Loucy (cell line): Measurements from ENCODE around the gene PRSS38.

Experiments used
- H2AFZ ChIP-seq: fragments of 200-600 bp; sonication (generic); 2 replicates; pipeline ENCODE4 v1.6.0; 2016; ENCODE audit warnings: antibody characterized with exemption, mild to moderate bottlenecking, low read length, moderate library complexity
- H3F3A ChIP-seq: fragments of 200-600 bp; 2 replicates; pipeline ENCODE4 v1.6.0; 2016; ENCODE audit warnings: antibody characterized with exemption, low read depth, mild to moderate bottlenecking
- H3K27me3 ChIP-seq: fragments of 200-600 bp; sonication (generic); 2 replicates; pipeline ENCODE4 v1.6.1; 2014; ENCODE audit warnings: low read length, mild to moderate bottlenecking; ENCODE audit not compliant: insufficient read depth, poor library complexity, severe bottlenecking
- H3K36me3 ChIP-seq: fragments of 200-600 bp; sonication (generic); 2 replicates; pipeline ENCODE4 v1.6.1; 2016; ENCODE audit warnings: low read length; ENCODE audit not compliant: insufficient read depth
- H3K4me1 ChIP-seq: fragments of 200-600 bp; sonication (generic); 2 replicates; pipeline ENCODE4 v1.5.1; 2014; ENCODE audit warnings: low read length, mild to moderate bottlenecking; ENCODE audit not compliant: insufficient read depth, poor library complexity, severe bottlenecking
- H3K4me2 ChIP-seq: fragments of 200-600 bp; sonication (generic); 2 replicates; pipeline ENCODE4 v1.6.0; 2014; ENCODE audit warnings: antibody characterized with exemption, low read length, low read depth, mild to moderate bottlenecking; ENCODE audit not compliant: poor library complexity, severe bottlenecking
- H3K4me3 ChIP-seq: fragments of 200-600 bp; sonication (generic); 2 replicates; pipeline ENCODE4 v1.5.1; 2014; ENCODE audit warnings: low read length, mild to moderate bottlenecking, mixed read lengths; ENCODE audit not compliant: poor library complexity, severe bottlenecking
- H3K79me2 ChIP-seq: fragments of 200-600 bp; sonication (generic); 2 replicates; pipeline ENCODE4 v1.6.1; 2014; ENCODE audit warnings: low read length; ENCODE audit not compliant: insufficient read depth
- H3K9ac ChIP-seq: fragments of 200-600 bp; sonication (generic); 2 replicates; pipeline ENCODE4 v1.6.0; 2014; ENCODE audit warnings: mild to moderate bottlenecking, low read depth, low read length, moderate library complexity; ENCODE audit not compliant: poor library complexity, severe bottlenecking
- H3K9me2 ChIP-seq: fragments of 200-600 bp; sonication (generic); replicated peaks from 2 replicates; pipeline ENCODE4 v1.6.1; 2016; ENCODE audit warnings: low read depth, low read length, mixed read lengths
- H3K9me3 ChIP-seq: fragments of 200-600 bp; sonication (generic); 2 replicates; pipeline ENCODE4 v1.6.1; 2014; ENCODE audit warnings: mild to moderate bottlenecking, antibody characterized with exemption, low read length, low read depth; ENCODE audit not compliant: insufficient read depth
- H4K20me1 ChIP-seq: fragments of 200-600 bp; sonication (generic); 2 replicates; pipeline ENCODE4 v1.6.0; 2014; ENCODE audit warnings: antibody characterized with exemption, low read length, mild to moderate bottlenecking; ENCODE audit not compliant: insufficient read depth, poor library complexity, severe bottlenecking
- EZH2phosphoT487 ChIP-seq: fragments of 200-600 bp; IDR thresholded peaks from 2 replicates; pipeline ENCODE4 v1.6.1; 2018; ENCODE audit warnings: antibody characterized with exemption, mild to moderate bottlenecking, moderate library complexity, borderline replicate concordance
- TF ChIP-seq, protein P1 (sequence below): fragments of 200-600 bp; sonication (generic); conservative IDR thresholded peaks from 2 replicates; pipeline ENCODE4 v1.5.1; 2014; ENCODE audit warnings: mild to moderate bottlenecking, antibody characterized with exemption, low read length

Gene PRSS38

DNA sequence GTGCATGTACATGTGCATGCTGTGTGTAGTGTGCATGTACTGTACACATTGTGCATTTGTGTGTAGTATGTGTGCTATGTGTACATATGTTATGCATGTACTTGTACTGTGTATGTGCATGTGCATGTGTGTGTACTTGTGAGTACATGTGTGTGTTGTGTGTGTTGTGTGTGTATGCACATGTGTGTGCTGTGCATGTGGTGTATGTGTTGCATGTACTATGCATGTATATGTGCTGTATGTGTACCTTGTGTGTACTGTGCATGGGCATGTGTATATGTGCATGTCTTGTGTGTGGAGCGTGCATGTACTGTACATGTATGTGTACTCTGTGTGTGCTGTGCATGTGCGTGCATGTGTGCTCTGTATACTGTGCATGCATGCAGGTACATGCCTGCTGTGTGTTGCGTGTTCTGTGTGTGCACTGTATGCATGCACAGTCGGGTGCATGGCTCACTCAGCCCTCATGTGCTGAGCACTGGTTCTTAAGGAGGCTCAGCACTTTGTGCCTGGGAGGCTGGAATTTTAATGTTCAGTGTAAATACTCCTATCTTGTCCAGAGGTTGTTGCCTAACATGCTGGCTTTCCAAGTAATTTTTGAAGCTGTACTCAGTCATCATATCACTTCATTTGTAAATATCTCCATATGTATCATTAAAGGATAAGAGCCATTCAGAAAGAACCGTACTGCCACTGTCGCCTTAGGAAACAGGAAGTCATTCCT, 47.9 kb upstream of the PRSS38 start:
- Histone ChIP-seq H3K9me3 (no peaks in the 10 kb centered on the region), H3K4me3 (peak overlapping the region; percentile 51), H3K79me2 (peaks cover 15% of the 10 kb centered on the region; the same call in 1 of the 2 replicates), H3K36me3 (peaks cover 50% of the 10 kb centered on the region; the same call in 1 of the 2 replicates), H2AFZ (no peak overlapping the region), H3K27me3 (no peaks in the 10 kb centered on the region), H3K9ac (no peak overlapping the region), H3F3A (peaks cover 11% of the 10 kb centered on the region), H4K20me1 (peaks cover 24% of the 10 kb centered on the region), H3K9me2 (no peaks in the 10 kb centered on the region), H3K4me2 (peak overlapping the region; percentile 78), H3K4me1 (peaks cover 36% of the 10 kb centered on the region)
- TF ChIP-seq EZH2phosphoT487: no peak
- TF ChIP-seq, protein P1, sequence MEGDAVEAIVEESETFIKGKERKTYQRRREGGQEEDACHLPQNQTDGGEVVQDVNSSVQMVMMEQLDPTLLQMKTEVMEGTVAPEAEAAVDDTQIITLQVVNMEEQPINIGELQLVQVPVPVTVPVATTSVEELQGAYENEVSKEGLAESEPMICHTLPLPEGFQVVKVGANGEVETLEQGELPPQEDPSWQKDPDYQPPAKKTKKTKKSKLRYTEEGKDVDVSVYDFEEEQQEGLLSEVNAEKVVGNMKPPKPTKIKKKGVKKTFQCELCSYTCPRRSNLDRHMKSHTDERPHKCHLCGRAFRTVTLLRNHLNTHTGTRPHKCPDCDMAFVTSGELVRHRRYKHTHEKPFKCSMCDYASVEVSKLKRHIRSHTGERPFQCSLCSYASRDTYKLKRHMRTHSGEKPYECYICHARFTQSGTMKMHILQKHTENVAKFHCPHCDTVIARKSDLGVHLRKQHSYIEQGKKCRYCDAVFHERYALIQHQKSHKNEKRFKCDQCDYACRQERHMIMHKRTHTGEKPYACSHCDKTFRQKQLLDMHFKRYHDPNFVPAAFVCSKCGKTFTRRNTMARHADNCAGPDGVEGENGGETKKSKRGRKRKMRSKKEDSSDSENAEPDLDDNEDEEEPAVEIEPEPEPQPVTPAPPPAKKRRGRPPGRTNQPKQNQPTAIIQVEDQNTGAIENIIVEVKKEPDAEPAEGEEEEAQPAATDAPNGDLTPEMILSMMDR: no peak

DNA sequence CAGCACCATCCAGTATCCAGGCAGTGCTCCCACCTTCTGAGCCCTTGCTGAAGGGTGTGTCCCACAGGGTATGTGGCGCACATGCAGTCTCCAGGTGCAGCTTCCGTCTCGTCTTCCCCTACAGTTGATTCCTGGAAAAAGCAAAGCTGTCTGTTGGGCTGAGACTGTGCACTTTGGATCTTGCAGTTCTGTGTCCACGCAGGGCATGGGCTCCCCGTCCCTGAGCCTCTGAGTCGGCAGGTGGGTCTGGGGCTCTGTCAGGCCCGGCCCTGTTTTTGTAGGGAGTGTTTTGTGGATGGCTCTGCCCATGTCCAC, 47.4 kb upstream of the PRSS38 start:
- Histone ChIP-seq H3K79me2 (peaks cover 15% of the 10 kb centered on the region; the same call in 1 of the 2 replicates), H3K9me3 (no peaks in the 10 kb centered on the region), H3K9ac (no peak overlapping the region), H3K27me3 (no peaks in the 10 kb centered on the region), H3K36me3 (peaks cover 50% of the 10 kb centered on the region; the same call in 1 of the 2 replicates), H3K4me2 (no peak overlapping the region), H4K20me1 (peaks cover 19% of the 10 kb centered on the region), H3K4me1 (peaks cover 31% of the 10 kb centered on the region), H3K4me3 (no peak overlapping the region), H3K9me2 (no peaks in the 10 kb centered on the region), H3F3A (peaks cover 9% of the 10 kb centered on the region), H2AFZ (no peak overlapping the region)
- TF ChIP-seq EZH2phosphoT487: no peak
- TF ChIP-seq, protein P1: no peak

GRCh38 chr1:227768640-227769039, 46.8 kb upstream of the PRSS38 start:
- TF ChIP-seq, protein P1: no peak
- TF ChIP-seq EZH2phosphoT487: no peak
- Histone ChIP-seq H3K9me3 (no peaks in the 10 kb centered on the region), H3K79me2 (peaks cover 10% of the 10 kb centered on the region; the same call in 1 of the 2 replicates), H3K36me3 (peaks cover 50% of the 10 kb centered on the region; the same call in 1 of the 2 replicates), H3K27me3 (no peaks in the 10 kb centered on the region), H3K4me3 (no peak overlapping the region), H4K20me1 (peaks cover 14% of the 10 kb centered on the region), H2AFZ (no peak overlapping the region), H3K9me2 (no peaks in the 10 kb centered on the region), H3F3A (peaks cover 9% of the 10 kb centered on the region), H3K4me2 (no peak overlapping the region), H3K4me1 (peaks cover 26% of the 10 kb centered on the region), H3K9ac (no peak overlapping the region)
